ENCODE measurements around the gene LDAH.
"Not testable (repeated sequence)": the region's sequence is repeated elsewhere in the genome, so short reads cannot be mapped to it uniquely, and the experiment has no call there.

The LDAH gene

DNA sequence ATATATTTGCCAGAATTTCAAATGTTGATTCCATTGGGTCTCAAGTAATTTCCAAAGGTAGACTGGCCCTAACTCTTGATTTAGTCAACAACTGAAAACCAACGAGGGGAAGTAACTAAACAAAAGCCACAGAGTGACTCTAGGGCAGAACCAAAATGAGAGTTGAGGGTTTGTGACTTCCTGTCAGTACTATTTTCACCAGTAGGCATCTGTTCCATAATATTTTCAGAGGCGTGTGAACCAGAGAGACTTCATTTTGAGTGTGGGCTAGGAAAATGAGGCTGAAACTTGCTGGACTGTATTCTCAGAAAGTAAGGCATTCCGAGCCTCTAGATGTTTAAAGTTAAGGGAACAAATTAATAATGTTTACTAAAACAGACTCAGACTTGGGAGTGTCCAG is 85.4 kb downstream of the LDAH start:
- DNase-seq, result no peak
- in situ Hi-C loops (cut with HindIII; ENCODE audit: low pct_ligation_motif_present, low pct_unique_long_range_greater_than_20kb, low sequenced_read_pairs), result no loop called here

DNA sequence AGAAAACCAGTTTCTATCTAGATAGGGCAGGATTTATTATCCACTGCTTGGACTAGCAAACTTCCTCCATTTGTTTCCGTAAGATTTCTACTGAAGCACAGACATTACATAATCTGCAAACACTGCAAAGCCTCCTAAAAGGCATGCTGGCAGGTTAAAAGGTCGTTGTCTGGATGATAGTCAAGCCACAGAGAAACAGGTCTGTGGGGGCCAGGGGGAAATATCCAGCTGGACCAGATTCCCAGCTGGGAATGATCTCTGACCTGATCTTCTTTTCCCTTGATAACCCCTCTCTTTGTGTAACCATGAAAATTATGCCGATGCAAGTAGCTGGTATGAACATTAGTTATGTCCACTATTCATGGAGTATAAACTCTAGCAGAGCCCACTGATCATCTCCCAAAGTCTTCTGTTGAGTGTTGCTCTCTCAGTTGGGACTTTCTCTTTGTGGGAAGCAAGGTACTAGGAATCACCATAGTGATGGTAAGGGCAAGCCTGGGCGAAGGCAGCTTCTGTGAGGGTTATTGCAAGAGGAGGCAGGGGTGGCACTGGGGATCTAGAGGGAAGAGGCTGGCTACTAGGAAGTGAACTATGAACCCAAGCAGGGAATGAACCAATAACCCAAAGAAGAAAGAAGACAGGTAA is 94.7 kb downstream of the LDAH start:
- no peak for DNase-seq
- in situ Hi-C loops (cut with HindIII; ENCODE audit: low pct_ligation_motif_present, low pct_unique_long_range_greater_than_20kb, low sequenced_read_pairs), result no loop called here

DNA sequence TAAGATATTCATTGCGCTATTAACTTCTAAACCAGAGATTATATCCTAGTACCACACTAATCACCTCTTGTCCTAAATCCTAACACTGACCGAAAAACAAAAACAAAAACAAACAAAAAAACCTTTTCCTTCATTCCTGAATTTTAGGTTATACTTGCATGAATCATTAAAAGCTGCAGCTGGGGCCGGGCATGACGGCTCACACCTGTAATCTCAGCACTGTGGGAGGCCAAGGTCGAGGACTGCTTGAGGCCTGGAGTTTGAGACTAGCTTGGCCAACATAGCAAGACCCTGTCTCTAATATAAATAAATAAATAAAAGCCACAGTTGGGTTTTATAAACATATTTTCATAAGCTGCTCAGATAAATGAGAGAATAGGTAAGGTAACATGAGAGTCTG is 96.0 kb downstream of the LDAH start:
- DNase-seq, result no peak
- in situ Hi-C loops (cut with HindIII; ENCODE audit: low pct_ligation_motif_present, low pct_unique_long_range_greater_than_20kb, low sequenced_read_pairs), result no loop called here

DNA sequence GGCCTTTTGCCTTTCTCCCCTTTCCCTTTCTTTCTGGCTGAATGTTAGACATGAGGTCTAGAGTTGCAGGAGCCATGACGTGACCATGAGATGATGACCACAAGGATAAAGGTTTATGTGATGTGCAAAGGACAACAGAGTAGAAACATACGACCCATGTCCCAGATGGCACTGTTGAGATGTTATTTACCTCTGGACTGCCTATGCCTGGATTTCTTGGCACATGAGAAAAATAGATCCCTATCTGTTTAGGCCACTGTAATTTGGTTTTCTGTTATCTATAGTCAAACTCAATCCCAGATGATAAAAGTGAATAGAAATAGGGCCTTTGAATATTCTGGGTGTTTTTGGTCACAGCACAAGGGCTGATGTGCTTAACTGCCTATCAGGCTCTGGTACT is 97.1 kb downstream of the LDAH start:
- no peak for DNase-seq
- in situ Hi-C loops (cut with HindIII; ENCODE audit: low pct_ligation_motif_present, low pct_unique_long_range_greater_than_20kb, low sequenced_read_pairs), result no loop called here

DNA sequence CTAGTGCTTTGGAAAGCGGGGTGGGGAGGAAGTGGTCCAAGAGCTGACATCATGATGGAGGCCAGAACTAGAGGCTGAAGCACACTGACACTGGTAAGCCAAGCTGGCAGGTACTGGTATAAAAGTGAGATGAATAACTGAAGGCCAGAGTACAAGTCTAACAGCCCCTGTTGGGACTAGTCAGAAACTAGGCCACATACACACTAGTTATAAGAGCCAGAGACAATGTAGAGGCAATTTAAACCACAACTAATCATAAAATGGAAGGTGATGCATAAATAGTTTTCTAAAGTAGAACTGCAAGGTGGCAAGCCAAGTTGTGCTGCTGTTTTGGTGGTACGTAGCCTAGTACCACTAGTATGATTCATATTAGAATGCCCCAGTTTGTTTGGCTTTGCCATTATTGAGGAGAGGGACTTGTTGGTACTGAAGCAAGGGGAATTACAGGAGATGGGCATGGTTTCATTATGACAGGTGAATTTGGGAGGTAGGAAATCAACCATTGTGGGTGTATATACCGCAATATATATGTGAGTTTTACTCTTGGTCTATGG is 98.3 kb downstream of the LDAH start:
- no peak for DNase-seq
- in situ Hi-C loops (cut with HindIII; ENCODE audit: low pct_ligation_motif_present, low pct_unique_long_range_greater_than_20kb, low sequenced_read_pairs), result no loop called here

- in situ Hi-C loops (cut with HindIII; ENCODE audit: low pct_ligation_motif_present, low pct_unique_long_range_greater_than_20kb, low sequenced_read_pairs), result no loop called here
- DNase-seq, result no peak
Observed at GRCh38 chr2:20723543-20723942, 99.4 kb downstream of the LDAH start.

- no peak for DNase-seq
- in situ Hi-C loops (cut with HindIII; ENCODE audit: low pct_ligation_motif_present, low pct_unique_long_range_greater_than_20kb, low sequenced_read_pairs), result no loop called here
Observed at GRCh38 chr2:20722592-20723240, 100.2 kb downstream of the LDAH start.

GRCh38 chr2:20717641-20718040 is 105.3 kb downstream of the LDAH start:
- in situ Hi-C loops (cut with HindIII; ENCODE audit: low pct_ligation_motif_present, low pct_unique_long_range_greater_than_20kb, low sequenced_read_pairs), result no loop called here
- DNase-seq, result no peak

DNA sequence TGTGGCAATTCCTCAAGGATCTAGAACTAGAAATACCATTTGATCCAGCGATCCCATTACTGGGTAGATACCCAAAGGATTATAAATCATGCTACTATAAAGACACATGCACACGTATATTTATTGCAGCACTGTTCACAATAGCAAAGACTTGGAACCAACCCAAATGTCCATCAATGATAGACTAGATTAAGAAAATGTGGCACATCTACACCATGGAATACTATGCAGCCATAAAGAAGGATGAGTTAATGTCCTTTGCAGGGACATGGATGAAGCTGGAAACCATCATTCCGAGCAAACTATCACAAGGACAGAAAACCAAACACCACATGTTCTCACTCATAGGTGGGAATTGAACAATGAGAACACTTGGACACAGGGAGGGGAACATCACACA is 106.7 kb downstream of the LDAH start:
- in situ Hi-C loops (cut with HindIII; ENCODE audit: low pct_ligation_motif_present, low pct_unique_long_range_greater_than_20kb, low sequenced_read_pairs); DNase-seq: not testable (repeated sequence)

DNA sequence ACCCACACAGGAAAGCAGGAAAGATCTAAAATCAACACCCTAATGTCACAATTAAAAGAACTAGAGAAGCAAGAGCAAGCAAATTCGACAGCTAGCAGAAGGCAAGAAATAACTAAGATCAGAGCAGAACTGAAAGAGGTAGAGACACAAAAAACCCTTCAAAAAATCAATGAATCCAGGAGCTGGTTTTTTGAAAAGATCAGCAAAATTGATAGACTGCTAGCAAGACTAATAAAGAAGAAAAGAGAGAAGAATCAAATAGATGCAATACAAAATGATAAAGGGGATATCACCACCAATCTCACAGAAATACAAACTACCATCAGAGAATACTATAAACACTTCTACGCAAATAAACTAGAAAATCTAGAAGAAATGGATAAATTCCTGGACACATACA is 108.5 kb downstream of the LDAH start:
- not testable (repeated sequence) for DNase-seq

DNA sequence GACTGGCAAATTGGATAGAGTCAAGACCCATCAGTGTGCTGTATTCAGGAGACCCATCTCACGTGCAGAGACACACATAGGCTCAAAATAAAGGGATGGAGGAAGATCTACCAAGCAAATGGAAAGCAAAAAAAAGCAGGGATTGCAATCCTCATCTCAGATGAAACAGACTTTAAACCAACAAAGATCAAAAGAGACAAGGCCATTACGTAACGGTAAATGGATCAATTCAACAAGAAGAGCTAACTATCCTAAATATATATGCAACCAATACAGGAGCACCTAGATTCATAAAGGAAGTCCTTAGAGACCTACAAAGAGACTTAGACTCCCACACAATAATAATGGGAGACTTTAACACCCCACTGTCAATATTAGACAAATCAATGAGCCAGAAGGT is 109.3 kb downstream of the LDAH start:
- in situ Hi-C loops (cut with HindIII; ENCODE audit: low pct_ligation_motif_present, low pct_unique_long_range_greater_than_20kb, low sequenced_read_pairs); DNase-seq: not testable (repeated sequence)

More for the DNA sequence above, 108.5 kb downstream of the LDAH start:
- in situ Hi-C loops (cut with HindIII; ENCODE audit: low pct_ligation_motif_present, low pct_unique_long_range_greater_than_20kb, low sequenced_read_pairs), result not testable (repeated sequence)

GRCh38 chr2:20711641-20712040 is 111.3 kb downstream of the LDAH start:
- in situ Hi-C loops (cut with HindIII; ENCODE audit: low pct_ligation_motif_present, low pct_unique_long_range_greater_than_20kb, low sequenced_read_pairs), result not testable (repeated sequence)

GRCh38 chr2:20707601-20708000 is 115.3 kb downstream of the LDAH start:
- no peak for DNase-seq
- in situ Hi-C loops (cut with HindIII; ENCODE audit: low pct_ligation_motif_present, low pct_unique_long_range_greater_than_20kb, low sequenced_read_pairs), result no loop called here

More at GRCh38 chr2:20711641-20712040, 111.3 kb downstream of the LDAH start:
- not testable (repeated sequence) for DNase-seq

GRCh38 chr2:20706786-20707185 is 116.1 kb downstream of the LDAH start:
- in situ Hi-C loops (cut with HindIII; ENCODE audit: low pct_ligation_motif_present, low pct_unique_long_range_greater_than_20kb, low sequenced_read_pairs), result no loop called here
- no peak for DNase-seq

DNA sequence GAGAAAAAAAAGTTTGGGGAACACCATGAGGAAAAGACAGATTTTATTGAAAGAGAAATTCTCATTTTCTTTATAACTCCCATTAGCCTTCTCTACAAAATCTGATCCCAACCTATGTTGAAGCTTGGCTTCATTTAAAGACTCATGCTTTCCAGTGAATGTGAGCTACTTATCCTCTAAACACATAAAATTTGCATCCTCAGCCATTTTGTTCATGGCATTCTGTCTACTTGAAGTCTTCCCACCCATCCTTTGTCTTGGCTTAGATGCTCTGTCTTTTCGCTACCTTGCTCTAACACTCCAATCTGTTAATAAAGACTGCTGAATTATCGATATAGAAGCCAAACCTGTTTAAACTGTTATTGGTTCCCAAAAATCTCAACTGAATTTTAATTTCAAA is 116.7 kb downstream of the LDAH start:
- in situ Hi-C loops (cut with HindIII; ENCODE audit: low pct_ligation_motif_present, low pct_unique_long_range_greater_than_20kb, low sequenced_read_pairs), result no loop called here
- no peak for DNase-seq

- DNase-seq, result no peak
- in situ Hi-C loops (cut with HindIII; ENCODE audit: low pct_ligation_motif_present, low pct_unique_long_range_greater_than_20kb, low sequenced_read_pairs), result no loop called here
Observed at GRCh38 chr2:20704886-20705285, 118.0 kb downstream of the LDAH start.

GRCh38 chr2:20702563-20702962 is 120.3 kb downstream of the LDAH start:
- in situ Hi-C loops (cut with HindIII; ENCODE audit: low pct_ligation_motif_present, low pct_unique_long_range_greater_than_20kb, low sequenced_read_pairs), result no loop called here
- DNase-seq, result no peak

- in situ Hi-C loops (cut with HindIII; ENCODE audit: low pct_ligation_motif_present, low pct_unique_long_range_greater_than_20kb, low sequenced_read_pairs), result loop anchor here (25.0 kb wide), 1 partner anchor 238 kb away; no protein-coding TSS in a partner anchor
- no peak for DNase-seq
Observed at GRCh38 chr2:20698916-20699613, 123.8 kb downstream of the LDAH start.

DNA sequence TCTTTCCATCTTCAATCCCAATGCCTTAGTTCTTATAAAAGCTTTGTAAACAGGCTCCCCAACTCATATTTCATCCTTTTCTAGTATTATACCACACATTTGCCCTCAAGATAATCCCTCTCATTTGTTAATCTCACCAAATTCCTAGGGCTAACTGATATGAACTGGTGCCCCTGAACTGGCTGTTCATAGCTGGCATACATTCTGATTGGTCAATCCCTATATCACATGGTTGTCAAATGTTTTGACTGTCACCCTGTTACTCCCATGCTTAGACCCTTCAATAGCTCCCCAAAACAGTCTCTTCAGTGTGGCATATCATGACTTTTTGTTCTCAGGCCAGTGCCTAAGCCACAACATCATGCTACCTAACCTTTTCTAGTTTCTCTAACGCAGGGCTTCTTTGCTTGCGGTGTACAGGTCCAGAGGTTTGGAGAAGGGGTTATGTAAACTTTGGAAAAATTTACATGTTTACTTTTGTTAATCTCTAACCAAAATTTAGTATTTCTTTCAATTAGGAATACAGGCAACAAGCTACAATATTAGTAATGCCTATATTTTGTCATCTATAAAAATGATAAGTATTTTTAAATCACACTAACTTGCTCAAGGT is 125.5 kb downstream of the LDAH start:
- no peak for DNase-seq
- in situ Hi-C loops (cut with HindIII; ENCODE audit: low pct_ligation_motif_present, low pct_unique_long_range_greater_than_20kb, low sequenced_read_pairs), result loop anchor here (25.0 kb wide), 1 partner anchor 240 kb away; no protein-coding TSS in a partner anchor
